NCI-H2029 (cell line): ENCODE results near the gene EEF2K.
"Not testable (repeated sequence)": the region's sequence is repeated elsewhere in the genome, so short reads cannot be mapped to it uniquely, and the experiment has no call there.

ENCODE experiments used
- DNase-seq: peaks from one replicate; lab custom pipeline; 2025; lab: John Stamatoyannopoulos, UW

The EEF2K gene

GRCh38 chr16:22296225-22297113 is 90.4 kb downstream of the EEF2K start:
- no peak for DNase-seq

- DNase-seq: peak; percentile 93
These were observed 91.2 kb downstream of the EEF2K start, which contains the start of gene POLR3E for GRCh38 chr16:22297114-22297870. TSS of gene POLR3E (plus strand) at chr16:22297409. CDS start at chr16:22302969, 5,560 bp downstream.

- peak; percentile 84 for DNase-seq
These were observed 92.0 kb downstream of the EEF2K start for GRCh38 chr16:22297871-22298733.

DNA sequence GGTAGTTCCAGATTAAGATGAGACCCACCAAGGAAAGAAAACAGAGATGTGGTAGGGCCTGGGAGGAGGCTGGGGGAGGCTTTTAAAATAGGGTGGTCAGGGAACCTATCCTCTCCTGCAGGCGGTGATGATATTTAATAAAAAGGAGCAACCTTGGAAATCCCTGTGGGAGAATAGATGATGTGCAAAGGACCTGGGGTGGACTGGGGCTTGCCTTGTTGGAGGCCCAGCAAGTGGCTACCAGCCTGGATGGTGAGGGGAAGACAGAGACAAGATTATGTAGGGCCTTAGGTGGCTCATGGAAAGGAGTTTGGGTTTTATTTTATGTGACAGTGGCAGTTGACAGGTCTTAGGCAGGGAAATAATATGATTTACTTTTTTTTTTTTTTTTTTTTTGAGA is 93.0 kb downstream of the EEF2K start:
- no peak for DNase-seq

- DNase-seq: peak; percentile 16
These were observed 94.5 kb downstream of the EEF2K start for GRCh38 chr16:22300427-22301071.

- not testable (repeated sequence) for DNase-seq
These were observed 95.3 kb downstream of the EEF2K start for GRCh38 chr16:22301423-22301822.

DNA sequence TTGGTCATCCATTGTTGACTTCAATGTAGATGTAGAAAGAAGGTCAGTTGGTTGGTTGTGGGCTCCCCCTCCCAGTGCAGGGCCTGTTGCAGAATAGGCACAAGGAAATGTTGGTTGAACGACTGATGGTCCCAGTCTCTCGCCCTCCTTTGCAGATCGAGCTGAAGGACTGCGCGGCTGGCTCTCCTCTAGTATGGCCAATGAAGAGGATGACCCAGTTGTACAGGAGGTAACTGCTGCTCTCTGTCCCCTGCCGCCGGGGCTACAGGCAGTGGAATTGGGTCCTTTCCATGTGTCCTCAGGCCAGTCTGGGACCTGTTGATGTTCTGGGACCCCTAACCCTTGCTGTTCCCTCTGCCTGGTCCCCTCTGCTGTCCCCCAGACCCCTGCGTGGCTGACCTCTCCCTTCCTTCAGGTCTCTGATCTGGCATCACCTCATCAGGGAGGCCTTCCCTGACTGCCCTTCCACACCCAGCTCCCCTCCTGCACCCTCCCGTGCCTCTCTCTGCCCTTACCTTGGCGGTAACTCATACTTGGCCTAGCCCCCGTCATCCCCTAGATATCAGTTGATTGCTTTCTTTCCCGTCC is 96.8 kb downstream of the EEF2K start:
- no peak for DNase-seq

- no peak for DNase-seq
These were observed 98.3 kb downstream of the EEF2K start for GRCh38 chr16:22304411-22304810.

DNA sequence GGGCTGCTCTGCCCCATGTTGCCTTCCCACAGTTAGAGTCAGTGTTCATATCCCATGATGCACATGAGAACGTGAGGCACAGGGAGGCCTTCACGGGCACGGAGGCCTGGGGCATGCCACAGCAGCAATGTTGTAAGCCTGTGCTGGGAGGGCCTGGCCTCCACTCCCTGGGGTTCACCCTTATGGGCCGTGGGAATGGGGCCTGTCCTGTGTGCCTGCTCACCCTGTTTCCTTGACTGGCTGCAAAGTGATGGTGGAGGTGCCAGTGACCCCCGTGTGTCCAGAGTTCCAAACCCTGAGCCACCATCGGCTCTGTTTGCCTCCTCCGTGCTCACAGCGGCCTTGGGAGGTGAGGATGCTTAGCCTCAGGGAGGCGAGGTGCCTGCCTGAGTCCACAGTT is 100.7 kb downstream of the EEF2K start:
- DNase-seq: no peak

DNA sequence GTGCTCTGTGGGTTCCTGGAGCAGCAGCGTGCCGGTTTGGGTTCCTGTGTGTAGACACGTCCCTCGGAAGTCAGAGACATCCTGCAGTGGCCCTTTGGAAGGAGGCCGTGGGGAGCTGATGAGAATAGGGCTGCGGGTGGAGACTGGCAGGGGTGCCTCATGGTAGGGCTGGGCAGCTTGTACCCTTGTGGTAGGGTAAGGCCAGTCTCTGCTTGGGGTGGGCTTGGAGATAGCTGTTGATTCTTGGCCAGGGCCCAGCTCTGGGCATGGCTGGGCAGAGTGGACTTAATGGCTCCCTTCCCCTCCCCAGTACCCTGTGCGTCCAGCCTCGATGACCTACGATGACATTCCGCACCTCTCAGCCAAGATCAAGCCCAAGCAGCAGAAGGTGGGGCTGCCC is 101.8 kb downstream of the EEF2K start:
- no peak for DNase-seq

- no peak for DNase-seq
These were observed 102.9 kb downstream of the EEF2K start for GRCh38 chr16:22308824-22309520.

GRCh38 chr16:22311520-22311919 is 105.4 kb downstream of the EEF2K start:
- DNase-seq: no peak

- no peak for DNase-seq
These were observed 107.1 kb downstream of the EEF2K start for GRCh38 chr16:22312897-22313781.

DNA sequence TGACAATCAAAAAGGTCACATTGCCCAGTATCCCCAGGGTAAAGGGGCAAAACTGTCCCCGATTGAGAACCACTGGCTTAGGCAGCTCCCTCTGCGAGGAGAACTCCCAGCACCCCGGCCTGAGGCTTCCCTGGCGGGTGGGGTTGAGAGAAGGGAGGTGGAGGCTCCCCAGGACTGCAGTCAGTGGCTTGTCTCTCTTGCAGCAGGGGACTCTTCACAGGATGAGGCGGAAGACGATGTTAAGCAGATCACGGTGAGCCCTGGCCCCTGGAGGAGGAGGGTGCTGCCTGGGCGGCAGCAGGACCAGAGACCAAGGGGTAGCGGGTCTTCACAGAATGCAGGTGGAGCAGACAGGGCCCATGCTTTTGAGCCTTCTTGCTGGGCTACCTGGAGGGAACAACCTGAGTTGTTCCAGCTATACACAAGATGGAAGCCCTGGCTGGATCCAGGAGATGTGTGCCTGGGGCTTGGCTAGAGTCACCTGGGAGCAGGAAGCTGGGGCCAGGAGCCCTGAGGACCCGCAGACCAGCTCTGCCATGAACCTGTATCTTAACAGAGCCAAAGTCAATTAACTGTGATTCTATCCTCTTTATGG is 107.9 kb downstream of the EEF2K start:
- DNase-seq: no peak

DNA sequence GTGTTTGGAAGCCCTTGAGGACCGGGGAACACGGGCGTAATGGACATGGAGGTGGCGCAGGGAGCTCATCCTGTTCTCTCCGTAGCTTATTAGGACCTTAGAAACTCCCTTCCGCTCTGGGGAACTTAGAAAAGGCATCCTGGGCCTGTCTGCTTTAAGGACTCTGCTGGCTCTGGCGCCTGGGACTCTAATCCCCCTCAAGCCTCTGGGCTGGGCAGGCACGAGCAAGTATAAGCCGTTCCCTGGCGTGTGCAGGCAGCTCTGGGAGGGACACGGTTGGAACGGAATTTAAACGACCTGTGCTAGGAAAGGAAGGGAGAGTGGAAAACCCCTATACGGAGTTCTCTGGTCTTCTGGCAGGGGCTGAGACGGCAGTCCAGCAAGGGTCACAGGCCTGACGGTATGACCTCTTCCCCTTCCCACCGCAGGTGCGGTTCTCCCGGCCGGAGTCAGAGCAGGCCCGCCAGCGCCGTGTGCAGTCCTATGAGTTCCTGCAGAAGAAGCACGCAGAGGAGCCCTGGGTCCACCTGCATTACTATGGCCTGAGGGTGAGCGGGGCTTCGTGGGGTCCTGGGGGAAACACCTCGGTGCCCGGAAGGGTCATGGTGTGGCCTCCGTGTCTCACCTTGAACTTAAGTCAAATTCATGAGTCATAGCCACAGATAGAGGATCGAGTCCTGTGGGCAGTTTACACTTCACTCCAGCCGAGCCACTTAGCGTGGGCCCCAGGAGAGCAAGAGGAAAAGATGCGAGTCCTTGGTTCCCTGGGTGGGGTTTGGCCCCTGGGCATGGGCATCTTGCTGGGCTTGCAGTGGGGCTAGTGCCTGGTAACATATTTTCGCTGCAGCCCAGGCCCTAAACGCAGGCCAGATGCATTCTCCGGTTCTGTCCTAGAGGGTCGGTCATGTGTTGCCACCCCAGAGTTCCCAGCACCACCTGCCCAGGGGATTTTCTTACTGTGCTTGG is 108.9 kb downstream of the EEF2K start:
- no peak for DNase-seq

DNA sequence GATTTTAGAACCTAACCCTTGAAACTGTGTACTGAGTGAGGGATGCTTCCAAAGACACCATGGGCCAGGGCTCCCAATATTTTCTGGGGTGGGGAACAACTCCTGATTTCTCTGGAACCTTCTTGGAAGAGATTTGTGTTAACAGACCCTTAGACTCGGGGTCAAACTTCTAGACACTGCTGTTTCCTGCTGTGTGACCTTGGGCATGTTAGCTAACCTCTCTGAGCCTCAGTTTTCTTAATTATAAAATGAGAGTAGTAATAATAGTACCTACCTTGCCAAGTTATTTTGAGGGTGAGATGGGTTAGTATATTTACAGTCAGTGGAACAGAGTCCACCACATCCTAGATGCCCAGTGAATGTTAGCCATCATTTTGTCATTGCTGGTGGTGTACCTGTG is 109.9 kb downstream of the EEF2K start:
- no peak for DNase-seq

DNA sequence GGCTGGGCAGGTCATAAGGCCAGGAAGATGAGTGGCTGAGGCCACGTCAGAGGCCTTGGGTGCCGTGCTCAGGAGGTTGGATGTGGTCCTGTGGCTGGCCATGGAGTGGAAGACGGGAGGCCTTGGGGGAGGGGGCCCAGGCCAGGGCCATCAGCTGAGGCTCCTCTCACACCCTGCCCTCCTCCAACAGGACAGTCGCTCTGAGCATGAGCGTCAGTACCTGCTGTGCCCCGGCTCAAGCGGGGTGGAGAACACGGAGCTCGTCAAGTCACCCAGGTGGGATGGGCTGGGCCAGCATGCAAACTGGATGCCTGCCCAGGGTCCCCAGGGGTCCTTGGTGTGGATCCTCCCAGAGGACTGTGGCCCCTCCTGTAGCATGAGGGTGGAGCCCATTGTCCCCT is 110.3 kb downstream of the EEF2K start:
- no peak for DNase-seq

- no peak for DNase-seq
These were observed 111.0 kb downstream of the EEF2K start for GRCh38 chr16:22317001-22317530.
